Ureter (tissue), 1 donor: Measurements from ENCODE around the gene ADPRHL1. TPM values are rescaled to one million over a fixed set of nuclear protein-coding genes. Genes with fewer than 3 reads are reported as not detected.
"Not testable (repeated sequence)": the region's sequence is repeated elsewhere in the genome, so short reads cannot be mapped to it uniquely, and the experiment has no call there.

Experiments used
- DNase-seq: peaks from one replicate; pipeline ENCODE4 v3.0.0-alpha.2; 2020; ENCODE audit warnings: low spot score
- total RNA-seq: library from RNA; stranded (reverse); gene quantifications from one replicate; pipeline ENCODE4 v1.2.4, GENCODE V29; 2023
- donor health status: DM: yes; HTN: yes; CAD: no.

The ADPRHL1 gene
- total RNA-seq, 1 donor from 2014 or later: 4.2 TPM

- no peak for DNase-seq
These were observed 82.2 kb downstream of the ADPRHL1 start for GRCh38 chr13:113371061-113371460.

DNA sequence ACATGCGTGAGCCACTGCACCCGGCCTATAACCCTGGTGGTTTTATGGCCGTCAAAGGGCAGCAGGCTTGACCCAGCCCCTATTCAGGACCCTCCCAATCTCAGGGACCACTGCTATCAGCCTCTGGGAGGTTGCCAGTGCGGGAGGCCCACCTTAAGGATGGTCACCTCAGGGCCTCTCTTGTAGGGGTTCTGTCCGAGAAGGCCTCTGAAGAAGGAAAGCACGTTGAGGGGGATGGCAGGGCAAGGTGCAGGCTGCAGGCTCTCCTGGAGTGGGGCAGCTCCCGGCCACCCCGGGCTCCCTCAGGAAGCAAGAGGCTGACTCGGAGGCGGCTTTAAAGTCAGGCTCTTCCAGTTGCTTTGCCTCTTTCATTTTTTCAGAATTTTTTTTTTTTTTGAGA, 83.4 kb downstream of the ADPRHL1 start:
- DNase-seq: no peak

DNA sequence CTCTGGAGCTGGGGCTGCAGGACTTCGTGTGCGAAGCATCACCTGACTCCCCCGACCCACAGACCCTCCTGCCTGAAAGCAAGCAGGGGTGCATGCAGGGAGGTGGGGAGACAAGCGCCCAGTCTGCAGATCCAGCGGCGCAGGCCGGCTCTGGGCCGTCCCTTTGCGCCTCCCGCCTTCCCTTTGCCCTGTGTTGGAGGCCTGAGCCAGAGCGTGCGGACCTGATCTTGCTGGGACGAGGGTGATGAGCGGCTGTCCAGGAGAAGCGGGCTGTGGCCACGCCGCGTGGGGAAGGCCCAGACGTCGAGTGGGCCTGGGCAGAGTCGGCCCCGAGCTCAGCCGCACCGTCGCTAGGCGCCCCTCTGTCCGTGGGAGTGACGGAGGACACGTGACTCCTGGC, 84.1 kb downstream of the ADPRHL1 start:
- DNase-seq: no peak

GRCh38 chr13:113368353-113368752, 84.9 kb downstream of the ADPRHL1 start:
- DNase-seq: not testable (repeated sequence)

DNA sequence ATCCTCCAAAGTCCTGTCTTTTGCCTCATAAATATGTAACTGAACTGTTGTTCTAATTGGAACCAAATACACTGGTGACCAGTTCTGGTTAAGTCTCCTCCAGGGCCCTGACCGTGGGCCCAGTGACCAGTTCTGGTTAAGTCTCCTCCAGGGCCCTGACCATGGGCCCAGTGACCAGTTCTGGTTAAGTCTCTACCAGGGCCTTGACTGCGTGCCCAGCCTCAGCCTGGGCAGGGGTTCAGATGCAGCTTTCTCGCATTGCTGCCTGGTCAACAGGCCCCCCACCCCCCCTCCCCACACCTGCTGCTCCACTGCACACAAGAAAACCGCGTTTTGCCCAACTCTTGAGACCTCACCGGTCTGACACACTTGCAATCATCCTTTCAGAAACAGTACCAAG, 85.5 kb downstream of the ADPRHL1 start:
- no peak for DNase-seq

- no peak for DNase-seq
These were observed 86.2 kb downstream of the ADPRHL1 start for GRCh38 chr13:113367020-113367560.

DNA sequence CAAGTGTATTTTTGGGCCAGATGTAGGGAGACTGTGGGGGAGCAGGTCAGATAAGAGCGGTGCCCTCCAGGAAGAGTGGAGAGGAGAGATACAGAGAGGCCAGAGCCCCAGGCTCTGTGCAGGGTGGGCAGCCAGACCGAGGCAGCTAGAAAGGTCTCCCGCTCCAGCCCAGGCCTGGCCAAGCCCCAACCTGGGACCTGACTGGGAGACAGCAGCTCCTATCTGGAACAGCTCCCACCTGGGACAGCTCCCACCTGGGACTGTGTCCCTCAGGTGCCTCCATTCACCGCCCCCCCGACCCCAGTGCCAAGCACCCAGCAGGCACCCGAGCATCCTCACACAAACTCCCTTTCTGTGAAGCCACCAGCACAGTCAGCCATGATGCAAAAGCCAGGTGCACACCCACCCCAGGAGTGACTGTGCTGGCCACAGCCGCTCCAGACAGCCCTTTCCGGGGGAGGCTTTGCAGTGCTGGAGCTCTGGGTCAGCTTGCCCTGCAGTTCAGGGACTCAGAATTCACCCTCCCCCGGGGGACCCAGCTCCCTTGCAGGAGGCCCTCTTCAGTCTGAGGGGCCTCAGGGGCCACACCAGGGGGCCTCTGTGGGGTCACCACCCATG, 87.2 kb downstream of the ADPRHL1 start:
- no peak for DNase-seq

DNA sequence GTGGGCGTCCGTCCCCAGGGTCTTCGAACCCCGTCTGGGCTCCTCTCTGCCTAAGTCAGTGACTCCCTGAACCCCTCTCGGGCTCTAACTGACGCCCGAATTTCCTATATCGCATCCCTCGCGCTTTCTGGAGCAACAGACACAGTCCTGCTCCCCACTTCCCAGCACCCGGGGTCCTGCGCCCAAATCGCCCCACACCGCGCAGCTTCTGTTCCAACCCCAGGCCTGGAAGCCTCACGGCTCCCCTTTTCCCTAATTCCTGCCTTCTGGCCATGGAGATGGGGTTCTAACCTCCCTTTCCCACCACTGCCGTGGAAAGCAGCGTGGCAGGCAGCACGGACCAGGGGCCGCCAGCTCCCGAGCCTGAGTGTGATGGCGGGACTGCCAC, 87.7 kb downstream of the ADPRHL1 start:
- DNase-seq: no peak

DNA sequence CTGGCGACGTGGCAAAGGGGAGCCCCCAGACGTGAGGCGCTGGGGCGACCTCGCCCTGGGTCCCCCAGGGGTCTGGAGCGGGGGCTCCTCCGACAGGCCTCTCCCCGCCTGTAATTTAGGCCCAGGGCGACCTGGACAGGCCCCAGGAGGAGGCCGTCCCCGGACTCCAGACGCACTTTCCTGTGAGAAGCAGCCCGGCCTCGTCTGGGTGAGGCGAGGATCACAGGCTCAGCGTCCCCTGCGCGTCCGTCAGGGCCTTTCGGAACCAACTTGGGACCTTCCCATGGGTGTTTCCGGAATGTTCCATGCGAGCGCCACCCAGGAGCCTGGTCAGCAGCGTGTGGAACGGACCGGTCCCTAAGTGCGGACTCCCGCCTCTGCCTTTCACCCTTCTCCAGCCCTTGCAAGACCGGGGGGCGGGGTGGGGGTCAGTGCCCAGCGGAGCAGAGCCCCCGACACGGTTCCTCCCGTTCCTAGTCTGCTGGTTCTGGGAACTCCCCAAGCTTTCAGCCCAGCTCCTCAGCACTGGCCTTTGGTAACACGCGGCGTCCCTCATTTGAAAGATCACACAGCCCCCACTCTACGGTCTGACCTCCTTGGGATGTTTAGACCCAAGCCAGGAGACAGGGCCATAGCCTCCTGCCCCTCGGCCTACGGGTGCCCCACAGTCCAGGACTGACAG, 88.2 kb downstream of the ADPRHL1 start:
- no peak for DNase-seq

GRCh38 chr13:113364311-113364889, 88.9 kb downstream of the ADPRHL1 start:
- no peak for DNase-seq

DNA sequence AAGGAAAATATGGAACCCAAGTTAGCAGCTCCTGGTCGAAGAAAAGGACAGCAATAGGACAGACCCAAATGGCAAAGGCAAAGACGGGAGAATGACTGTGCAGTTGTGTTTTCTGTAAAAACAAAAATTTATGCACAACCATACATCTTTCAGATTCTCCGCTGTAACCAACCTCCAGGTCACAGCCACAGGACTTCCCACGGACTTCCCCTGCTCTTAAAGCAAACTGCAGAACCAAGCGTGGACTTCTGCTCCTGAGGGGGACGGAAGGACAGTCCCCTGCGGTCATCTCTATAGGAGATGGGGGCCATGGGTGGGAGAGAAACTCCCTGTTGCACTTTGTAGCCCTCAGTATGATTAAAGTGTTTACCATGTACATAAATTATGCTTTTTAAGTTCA, 91.9 kb downstream of the ADPRHL1 start:
- no peak for DNase-seq

GRCh38 chr13:113360446-113360845, 92.8 kb downstream of the ADPRHL1 start:
- no peak for DNase-seq

GRCh38 chr13:113359571-113359970, 93.7 kb downstream of the ADPRHL1 start:
- no peak for DNase-seq

GRCh38 chr13:113358653-113359190, 94.6 kb downstream of the ADPRHL1 start:
- no peak for DNase-seq

GRCh38 chr13:113357529-113357928, 95.8 kb downstream of the ADPRHL1 start:
- DNase-seq: no peak

DNA sequence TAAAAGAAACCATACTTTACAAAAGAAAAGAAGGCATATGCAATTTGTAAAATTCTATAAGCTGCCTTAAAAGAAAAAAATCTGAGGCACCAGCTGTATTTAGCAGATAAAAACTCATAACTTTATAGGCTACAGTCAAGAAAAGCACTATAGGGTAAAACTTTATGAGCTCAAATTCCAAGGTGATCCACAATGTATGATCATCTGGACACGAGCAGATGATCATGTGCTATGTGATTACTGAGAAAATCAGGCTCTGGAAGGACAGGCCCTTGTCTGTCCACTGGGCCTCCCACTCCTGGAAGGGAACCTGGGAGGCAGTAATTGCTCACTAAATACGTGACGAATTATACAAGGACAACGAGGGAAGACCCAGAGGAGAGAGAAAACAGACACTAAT, 96.7 kb downstream of the ADPRHL1 start:
- DNase-seq: no peak

GRCh38 chr13:113355621-113356020, 97.7 kb downstream of the ADPRHL1 start:
- no peak for DNase-seq

- no peak for DNase-seq
These were observed 98.3 kb downstream of the ADPRHL1 start for GRCh38 chr13:113354831-113355610.

DNA sequence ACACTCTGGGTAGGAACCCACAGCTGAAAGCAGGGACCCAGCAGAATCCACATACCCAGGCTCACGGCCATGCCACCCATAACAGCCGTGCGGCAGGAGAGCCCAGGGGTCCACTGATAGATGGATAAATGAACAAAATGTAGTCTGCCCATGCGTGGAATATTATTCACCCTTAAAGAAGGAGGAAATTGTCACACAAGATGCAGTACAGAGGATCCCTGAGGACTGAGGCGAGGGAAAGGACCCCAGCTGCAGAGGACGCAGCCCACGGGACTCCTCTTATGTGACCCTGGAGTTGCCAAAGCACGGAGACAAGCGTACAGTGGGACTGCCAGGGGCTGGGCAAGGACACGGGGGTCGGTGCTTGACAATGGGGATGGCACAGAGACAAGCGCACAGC, 100.0 kb downstream of the ADPRHL1 start:
- DNase-seq: no peak

DNA sequence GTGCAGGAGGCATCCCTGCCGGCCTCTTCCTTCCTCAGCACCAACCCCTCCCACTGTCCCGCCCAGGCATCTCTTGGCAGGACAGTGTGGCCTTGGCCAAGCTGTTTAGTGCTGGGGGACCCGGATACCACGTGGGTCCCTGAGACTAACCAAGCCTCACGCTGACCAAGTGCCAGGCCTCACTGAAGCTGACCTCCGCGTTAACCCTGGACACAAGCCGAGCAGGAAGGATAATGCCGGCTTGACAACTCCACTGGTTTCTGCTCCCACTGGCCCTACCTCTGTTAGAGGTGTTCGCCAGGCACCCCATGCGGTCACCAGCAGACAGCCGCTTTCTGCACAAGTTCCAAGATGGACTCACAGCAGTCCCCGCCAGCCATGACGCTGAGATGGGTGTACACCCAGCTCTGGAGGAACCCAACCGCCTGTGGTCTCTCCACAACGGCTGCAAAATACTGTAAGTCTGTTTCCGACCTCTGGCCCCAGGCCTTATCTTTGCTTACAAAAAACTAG, 101.7 kb downstream of the ADPRHL1 start:
- DNase-seq: no peak

- no peak for DNase-seq
These were observed 102.4 kb downstream of the ADPRHL1 start for GRCh38 chr13:113350938-113351335.
